ENCODE results near the gene ITPRIP. TPM values are rescaled to one million over a fixed set of nuclear protein-coding genes. Genes with fewer than 3 reads are reported as not detected.

Gene ITPRIP
- total RNA-seq, 3 donors from 2014 or later (not counting 1 experiment from before 2014, with no cell fraction given): 172 to 225 (median 176) TPM

- Mint-ChIP-seq H3K27ac (peak overlapping the region; percentile 94 to 97), H3K4me3 (peak overlapping the region; percentile 90), H3K9me3 (no peaks in the 10 kb centered on the region), H3K36me3 (peaks cover 7% of the 10 kb centered on the region), H3K27me3 (ENCODE audit: low read depth in 2 of 2) (no peaks in the 10 kb centered on the region), H3K4me1 (peaks cover 31% of the 10 kb centered on the region in 2 donors)
- Histone ChIP-seq H3K4me3 (ENCODE audit: low read length) (peak overlapping the region; percentile 74), H3K9me3 (ENCODE audit: control insufficient read depth, insufficient read depth, low read length) (no peaks in the 10 kb centered on the region), H3K4me1 (ENCODE audit: control insufficient read depth, insufficient read depth, low read length) (peaks cover 19% of the 10 kb centered on the region), H3K36me3 (ENCODE audit: control insufficient read depth, insufficient read depth, low read length) (peaks cover 35% of the 10 kb centered on the region), H3K27ac (ENCODE audit: low read length) (peak overlapping the region; percentile 80), H3K27me3 (ENCODE audit: control insufficient read depth, insufficient read depth, low read length) (no peaks in the 10 kb centered on the region)
- no peak for TF ChIP-seq CTCF (IDR thresholded peaks at IDR 0.05)
- no peak for DNase-seq
- 83% methylated on average over 14 of the region's 14 CpGs for WGBS (ENCODE audit: insufficient coverage)
- no peak for ATAC-seq
- intact Hi-C loops (cut with micrococcal nuclease): loop anchor here (1.0 to 10.0 kb wide), 6 partner anchors 12 to 463 kb away; partner anchors contain the start of genes ITPRIP, SFR1 and STN1
These were observed 70.4 kb downstream of the ITPRIP start for GRCh38 chr10:104267721-104268404.

- no peaks in the 10 kb centered on the region for H3K9me3 ChIP-seq (ENCODE audit: control insufficient read depth, insufficient read depth, low read length)
- WGBS (ENCODE audit: insufficient coverage): 100% methylated on average over 3 of the region's 5 CpGs
- no peaks in the 10 kb centered on the region for H3K27me3 ChIP-seq (ENCODE audit: control insufficient read depth, insufficient read depth, low read length)
- peaks cover 64% of the 10 kb centered on the region for H3K36me3 ChIP-seq (ENCODE audit: control insufficient read depth, insufficient read depth, low read length)
- no peak for TF ChIP-seq CTCF (IDR thresholded peaks at IDR 0.05)
- Mint-ChIP-seq H3K4me1 (peaks cover 50% of the 10 kb centered on the region in 2 donors), H3K27ac (peak overlapping the region; percentile 41 to 53), H3K27me3 (ENCODE audit: low read depth in 2 of 2) (no peaks in the 10 kb centered on the region), H3K9me3 (no peaks in the 10 kb centered on the region), H3K36me3 (peaks cover 25% of the 10 kb centered on the region), H3K4me3 (no peak overlapping the region)
- no peak for DNase-seq
- ATAC-seq: no peak
- peaks cover 19% of the 10 kb centered on the region for H3K4me1 ChIP-seq (ENCODE audit: control insufficient read depth, insufficient read depth, low read length)
- no peak overlapping the region for H3K27ac ChIP-seq (ENCODE audit: low read length)
- intact Hi-C loops (cut with micrococcal nuclease): loop anchor here (5.0 to 10.0 kb wide), 3 partner anchors 142 to 460 kb away; partner anchors contain the start of genes SFR1 and STN1
- H3K4me3 ChIP-seq (ENCODE audit: low read length): no peak overlapping the region
These were observed 73.5 kb downstream of the ITPRIP start for GRCh38 chr10:104264783-104265182.

GRCh38 chr10:104262055-104262454, 76.2 kb downstream of the ITPRIP start:
- H3K27ac ChIP-seq (ENCODE audit: low read length): no peak overlapping the region
- Mint-ChIP-seq H3K27ac (peak overlapping the region in 1 of 2 donors; percentile 73), H3K4me1 (peaks cover 53 to 60% of the 10 kb centered on the region in 2 donors), H3K27me3 (ENCODE audit: low read depth in 2 of 2) (no peaks in the 10 kb centered on the region), H3K9me3 (no peaks in the 10 kb centered on the region), H3K36me3 (peaks cover 18% of the 10 kb centered on the region), H3K4me3 (no peak overlapping the region)
- peaks cover 7% of the 10 kb centered on the region for H3K4me1 ChIP-seq (ENCODE audit: control insufficient read depth, insufficient read depth, low read length)
- peaks cover 80% of the 10 kb centered on the region for H3K36me3 ChIP-seq (ENCODE audit: control insufficient read depth, insufficient read depth, low read length)
- no peak for TF ChIP-seq CTCF (IDR thresholded peaks at IDR 0.05)
- no peaks in the 10 kb centered on the region for H3K9me3 ChIP-seq (ENCODE audit: control insufficient read depth, insufficient read depth, low read length)
- ATAC-seq (no peak), DNase-seq (no peak)
- intact Hi-C loops (cut with micrococcal nuclease): loop anchor here (10.0 kb wide), 1 partner anchor 457 kb away; no protein-coding TSS in a partner anchor
- 95% methylated on average over 5 of the region's 5 CpGs for WGBS (ENCODE audit: insufficient coverage)
- no peak overlapping the region for H3K4me3 ChIP-seq (ENCODE audit: low read length)
- no peaks in the 10 kb centered on the region for H3K27me3 ChIP-seq (ENCODE audit: control insufficient read depth, insufficient read depth, low read length)

Measured in natural killer cell (primary cell).